Effector memory CD8-positive, alpha-beta T cell (primary cell): Measurements from ENCODE around the gene ITCH.
A peak's percentile ranks its signal among the peaks of the same experiment; 100 is the strongest.
"Not testable (repeated sequence)": the region's sequence is repeated elsewhere in the genome, so short reads cannot be mapped to it uniquely, and the experiment has no call there.

Experiments used
- ATAC-seq: fragments of 150-1000 bp; cut with Tn5 transposase; replicated peaks from 2 replicates; pipeline ENCODE4 v1.10.0; 2021; ENCODE audit warnings: mild to moderate bottlenecking, moderate library complexity
- DNase-seq, 3 experiments: peaks; one replicate each; pipeline ENCODE4 v3.0.0; 2021
- H3K27ac Mint-ChIP-seq, 2 donors: one replicate each; pipeline ENCODE4 v1.8.0; 2022; ENCODE audit warnings: mild to moderate bottlenecking in 2 of 2, mixed read lengths in 2 of 2, moderate library complexity in 2 of 2
- H3K27me3 Mint-ChIP-seq, 2 donors: one replicate each; pipeline ENCODE4 v1.8.0; 2022; ENCODE audit warnings: mixed read lengths in 2 of 2
- H3K36me3 Mint-ChIP-seq: one replicate; pipeline ENCODE4 v1.8.0; 2022; ENCODE audit warnings: mild to moderate bottlenecking, moderate library complexity, mixed read lengths; ENCODE audit not compliant: insufficient read depth
- H3K4me1 Mint-ChIP-seq, 2 donors: one replicate each; pipeline ENCODE4 v1.8.0; 2022; ENCODE audit warnings: low read depth in 2 of 2, mixed read lengths in 2 of 2
- H3K4me3 Mint-ChIP-seq, 2 donors: one replicate each; pipeline ENCODE4 v1.8.0; 2022; ENCODE audit warnings: mild to moderate bottlenecking in 2 of 2, mixed read lengths in 2 of 2, moderate library complexity in 2 of 2
- H3K9me3 Mint-ChIP-seq, 2 donors: one replicate each; pipeline ENCODE4 v1.8.0; 2022; ENCODE audit warnings: mixed read lengths in 2 of 2

The ITCH gene

DNA sequence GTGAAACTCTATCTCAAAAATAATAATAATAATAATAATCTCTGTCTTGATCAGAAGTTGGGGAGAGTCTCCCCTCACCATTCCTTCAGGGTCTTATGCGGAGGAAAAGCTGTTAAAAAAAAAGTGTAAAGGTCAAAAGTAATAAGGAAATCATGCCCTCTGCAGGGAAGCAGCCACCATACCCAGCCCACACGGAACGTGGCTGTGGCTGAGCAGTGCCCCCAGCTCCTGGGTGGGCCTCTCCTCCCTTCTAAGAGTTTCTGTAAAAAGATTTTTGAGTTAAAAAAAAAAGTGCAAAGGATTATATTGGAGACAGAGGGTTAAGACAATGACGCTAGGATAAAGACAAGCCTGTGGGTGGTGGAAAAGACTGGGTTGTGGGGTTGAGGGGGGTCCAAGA, 29.3 kb upstream of the ITCH start:
- Mint-ChIP-seq H3K9me3 (no peaks in the 10 kb centered on the region), H3K27me3 (no peaks in the 10 kb centered on the region), H3K36me3 (peaks cover 3% of the 10 kb centered on the region), H3K27ac (peak overlapping the region in 1 of 2 donors; percentile 92), H3K4me1 (peaks cover 20 to 36% of the 10 kb centered on the region in 2 donors), H3K4me3 (no peak overlapping the region)
- DNase-seq (no peak), ATAC-seq (no peak)

DNA sequence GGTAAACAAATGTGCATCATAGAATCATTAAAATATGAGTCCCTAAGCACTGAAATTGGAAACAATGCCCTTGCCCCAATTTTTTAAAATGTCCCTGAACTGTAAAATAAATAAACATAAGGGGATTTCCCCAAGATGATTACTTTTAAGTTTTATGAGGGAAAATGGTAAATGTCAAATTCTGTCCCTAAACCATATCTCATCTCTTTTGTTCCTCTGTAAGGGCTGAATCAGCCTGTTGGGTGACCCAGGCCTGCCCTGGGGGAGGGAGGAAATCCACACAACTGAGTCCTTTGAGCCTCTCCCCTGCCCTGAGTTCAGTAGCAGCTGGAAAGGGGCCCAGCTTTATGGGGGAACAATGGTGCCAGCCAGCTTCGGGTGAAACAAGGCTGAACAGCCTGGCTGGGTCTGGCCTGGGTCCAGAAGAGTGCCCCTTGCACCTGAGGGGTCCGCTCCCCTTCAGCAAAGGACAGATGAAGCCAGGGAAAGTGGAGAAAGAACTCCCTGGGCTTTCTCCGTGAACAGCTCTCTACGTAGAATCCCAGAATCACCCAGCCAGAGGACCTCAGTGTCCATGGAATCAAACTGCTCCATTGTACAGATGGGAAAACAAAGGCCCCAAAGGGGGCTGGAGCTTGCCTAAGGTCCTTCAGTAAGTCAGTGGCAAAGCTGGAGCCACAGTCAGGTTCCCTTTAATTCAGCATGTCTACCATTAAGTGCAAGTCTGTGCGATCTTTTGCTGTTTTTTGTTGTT, 28.2 kb upstream of the ITCH start:
- Mint-ChIP-seq H3K9me3 (no peaks in the 10 kb centered on the region), H3K36me3 (peaks cover 3% of the 10 kb centered on the region), H3K4me3 (no peak overlapping the region), H3K27ac (peak overlapping the region; percentile 70 to 92), H3K4me1 (peaks cover 21 to 37% of the 10 kb centered on the region in 2 donors), H3K27me3 (no peaks in the 10 kb centered on the region)
- no peak for ATAC-seq
- DNase-seq = no peak

DNA sequence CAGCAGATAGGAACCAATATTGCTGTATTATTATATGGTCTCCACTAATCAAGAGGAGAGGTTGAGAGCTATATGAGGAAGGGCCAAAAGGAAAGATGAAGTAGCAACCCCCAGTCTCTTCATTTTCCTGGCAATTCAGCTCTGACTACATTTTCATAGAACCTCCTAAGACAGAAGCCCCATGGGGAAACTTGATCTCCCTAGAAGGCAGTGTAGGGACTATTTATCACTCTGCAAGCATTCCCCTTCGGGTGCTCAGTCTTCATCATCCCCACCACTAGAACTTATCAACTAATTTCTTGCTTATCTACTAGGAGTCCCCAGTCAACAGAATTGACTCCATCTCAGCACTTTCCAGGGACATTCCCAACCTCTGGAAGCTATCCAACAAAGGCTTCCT, 25.5 kb upstream of the ITCH start:
- peak overlapping the region; percentile 84 to 92 for H3K27ac Mint-ChIP-seq
- H3K4me1 Mint-ChIP-seq = peaks cover 24 to 41% of the 10 kb centered on the region in 2 donors

DNA sequence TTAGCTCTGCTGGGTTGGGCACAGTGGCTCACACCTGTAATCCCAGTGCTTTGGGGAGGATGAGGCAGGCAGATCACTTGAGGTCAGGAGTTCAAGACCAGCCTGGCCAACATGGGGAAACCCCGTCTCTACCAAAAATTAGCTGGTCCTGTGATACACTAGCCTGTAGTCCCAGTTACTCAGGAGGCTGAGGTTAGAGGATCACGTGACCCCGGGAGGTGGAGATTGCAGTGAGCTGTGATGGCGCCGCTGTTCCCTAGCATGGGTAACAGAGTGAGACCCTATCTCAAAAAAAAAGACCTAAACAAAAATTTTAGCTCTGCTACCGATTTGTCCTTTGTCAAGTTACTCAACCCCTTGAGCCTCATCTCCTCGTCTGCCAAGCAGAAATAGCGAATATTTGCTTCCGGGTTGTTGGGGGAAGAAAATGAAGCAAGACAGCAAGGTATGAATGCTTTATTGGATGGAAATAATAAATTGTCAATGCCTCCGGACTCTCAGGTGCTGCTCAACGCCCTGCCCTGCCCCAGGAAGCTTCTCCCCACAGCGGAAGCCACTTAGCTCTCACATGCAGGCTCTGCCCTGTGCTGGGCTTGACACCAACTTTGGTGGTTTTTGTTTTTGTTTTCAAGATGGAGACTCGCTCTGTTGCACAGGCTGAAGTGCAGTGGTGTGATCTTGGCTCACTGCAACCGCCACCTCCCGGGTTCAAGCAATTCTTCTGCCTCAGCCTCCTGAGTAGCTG, 24.9 kb upstream of the ITCH start:
- H3K36me3 Mint-ChIP-seq = peaks cover 3% of the 10 kb centered on the region
- H3K27ac Mint-ChIP-seq = peak overlapping the region; percentile 84 to 92
- H3K4me1 Mint-ChIP-seq = peaks cover 24 to 41% of the 10 kb centered on the region in 2 donors
- no peaks in the 10 kb centered on the region for H3K27me3 Mint-ChIP-seq
- peak; percentile 87 for ATAC-seq
- peak overlapping the region; percentile 66 to 83 for H3K4me3 Mint-ChIP-seq
- H3K9me3 Mint-ChIP-seq = no peaks in the 10 kb centered on the region
- DNase-seq = peak; percentile 42 to 49 (median 47)

More for the DNA sequence above, 25.5 kb upstream of the ITCH start:
- peaks cover 3% of the 10 kb centered on the region for H3K36me3 Mint-ChIP-seq
- DNase-seq (no peak), ATAC-seq (no peak)
- H3K9me3 Mint-ChIP-seq = no peaks in the 10 kb centered on the region
- no peaks in the 10 kb centered on the region for H3K27me3 Mint-ChIP-seq
- peak overlapping the region; percentile 66 to 83 for H3K4me3 Mint-ChIP-seq

DNA sequence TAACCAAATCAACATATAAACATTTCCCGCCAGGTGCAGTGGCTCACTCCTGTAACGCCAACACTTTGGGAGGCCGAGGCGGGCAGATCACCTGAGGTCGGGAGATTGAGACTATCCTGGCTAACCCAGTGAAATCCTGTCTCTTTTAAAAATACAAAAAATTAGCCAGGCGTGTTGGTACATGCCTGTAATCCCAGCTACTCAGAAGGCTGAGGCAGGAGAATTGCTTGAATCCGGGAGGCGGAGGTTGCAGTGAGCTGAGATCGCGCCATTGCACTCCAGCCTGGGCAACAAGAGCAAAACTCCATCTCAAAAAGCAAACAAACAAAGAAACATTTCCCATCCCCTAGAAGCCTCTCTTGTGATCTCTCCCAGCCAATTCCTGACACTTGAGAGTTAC, 22.3 kb upstream of the ITCH start:
- H3K9me3 Mint-ChIP-seq, H3K27me3 Mint-ChIP-seq, H3K4me3 Mint-ChIP-seq, ATAC-seq, H3K36me3 Mint-ChIP-seq, DNase-seq: not testable (repeated sequence)
- Mint-ChIP-seq H3K4me1 (peaks cover 18 to 29% of the 10 kb centered on the region in 2 donors), H3K27ac (peak overlapping the region in 1 of 2 donors; percentile 92)

DNA sequence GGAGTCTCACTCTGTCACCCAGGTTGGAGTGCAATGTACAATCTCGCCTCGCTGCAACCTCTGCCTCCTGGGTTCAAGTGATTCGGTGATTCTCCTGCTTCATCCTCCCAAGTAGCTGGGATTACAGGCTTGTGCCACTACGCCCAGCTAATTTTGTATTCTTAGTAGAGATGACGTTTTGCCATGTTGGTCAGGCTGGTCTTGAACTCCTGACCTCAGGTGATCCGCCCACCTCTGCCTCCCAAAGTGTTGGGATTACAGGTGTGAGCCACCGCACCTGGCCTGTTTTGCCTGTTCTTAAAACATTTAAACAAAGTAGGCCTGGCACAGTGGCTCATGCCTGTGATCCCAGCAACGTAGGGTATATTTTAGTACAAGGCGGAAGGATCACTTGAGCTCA, 21.9 kb upstream of the ITCH start:
- not testable (repeated sequence) for H3K36me3 Mint-ChIP-seq, ATAC-seq, H3K9me3 Mint-ChIP-seq, H3K27me3 Mint-ChIP-seq, H3K27ac Mint-ChIP-seq, DNase-seq, H3K4me3 Mint-ChIP-seq
- peaks cover 15 to 25% of the 10 kb centered on the region in 2 donors for H3K4me1 Mint-ChIP-seq

DNA sequence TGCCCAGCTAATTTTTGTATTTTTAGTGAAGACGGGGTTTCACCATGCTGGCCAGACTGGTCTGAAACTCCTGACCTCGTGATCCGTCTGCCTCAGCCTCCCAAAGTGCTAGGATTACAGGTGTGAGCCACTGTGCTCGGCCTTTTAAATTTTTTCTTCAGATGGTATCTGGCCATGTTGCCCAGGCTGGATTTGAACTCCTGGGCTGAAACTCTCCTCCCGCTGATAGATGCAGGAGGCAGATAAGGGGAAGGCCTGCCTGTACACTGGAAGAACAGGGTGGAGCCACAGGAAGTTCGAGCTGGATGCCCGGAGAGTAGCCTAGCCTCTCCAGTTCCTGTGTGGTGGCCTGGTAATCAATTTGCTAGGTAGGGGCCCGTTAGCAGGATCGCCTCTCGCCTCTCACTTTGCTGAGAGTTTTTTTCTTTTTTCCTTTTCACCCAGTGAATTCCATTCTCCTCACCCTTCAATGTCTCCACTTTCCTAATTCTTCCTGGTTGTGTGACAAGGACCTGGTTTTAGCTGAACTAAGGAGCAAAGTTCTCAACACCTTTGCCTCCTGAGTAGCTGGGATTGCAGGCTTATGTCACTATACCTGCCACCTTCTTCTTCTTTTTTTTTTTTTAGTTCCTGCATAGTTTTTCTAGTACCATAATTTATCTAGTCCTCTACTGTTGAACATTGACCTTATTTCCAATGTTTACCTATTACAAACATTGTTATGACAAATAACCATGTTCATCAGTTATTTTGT, 19.4 kb upstream of the ITCH start:
- DNase-seq = no peak
- Mint-ChIP-seq H3K36me3 (no peaks in the 10 kb centered on the region), H3K27ac (no peak overlapping the region), H3K27me3 (no peaks in the 10 kb centered on the region), H3K9me3 (no peaks in the 10 kb centered on the region), H3K4me1 (peaks cover 3 to 6% of the 10 kb centered on the region in 2 donors), H3K4me3 (no peak overlapping the region)
- no peak for ATAC-seq

DNA sequence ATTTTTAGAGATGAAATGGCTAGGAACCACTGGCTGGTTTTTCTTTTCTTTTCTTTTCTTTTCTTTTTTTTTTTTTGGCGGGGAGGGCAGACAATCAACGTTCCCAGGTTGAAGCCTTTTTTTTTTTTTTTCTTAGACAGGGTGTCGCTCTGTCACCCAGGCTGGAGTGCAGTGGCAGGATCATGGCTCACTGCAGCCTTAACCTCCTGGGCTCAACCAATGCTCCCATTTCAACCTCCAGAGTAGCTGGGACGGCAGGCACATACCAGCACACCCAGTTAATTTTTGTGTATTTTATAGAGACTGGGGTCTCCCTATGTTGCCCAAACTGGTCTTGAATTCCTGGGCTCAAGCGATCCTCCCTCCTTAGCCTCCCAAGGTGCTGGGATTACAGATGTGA, 18.8 kb upstream of the ITCH start:
- ATAC-seq (no peak), DNase-seq (no peak)
- no peak overlapping the region for H3K27ac Mint-ChIP-seq
- peaks cover 3 to 6% of the 10 kb centered on the region in 2 donors for H3K4me1 Mint-ChIP-seq
- H3K9me3 Mint-ChIP-seq = no peaks in the 10 kb centered on the region
- no peaks in the 10 kb centered on the region for H3K27me3 Mint-ChIP-seq
- H3K36me3 Mint-ChIP-seq = no peaks in the 10 kb centered on the region
- H3K4me3 Mint-ChIP-seq = no peak overlapping the region

DNA sequence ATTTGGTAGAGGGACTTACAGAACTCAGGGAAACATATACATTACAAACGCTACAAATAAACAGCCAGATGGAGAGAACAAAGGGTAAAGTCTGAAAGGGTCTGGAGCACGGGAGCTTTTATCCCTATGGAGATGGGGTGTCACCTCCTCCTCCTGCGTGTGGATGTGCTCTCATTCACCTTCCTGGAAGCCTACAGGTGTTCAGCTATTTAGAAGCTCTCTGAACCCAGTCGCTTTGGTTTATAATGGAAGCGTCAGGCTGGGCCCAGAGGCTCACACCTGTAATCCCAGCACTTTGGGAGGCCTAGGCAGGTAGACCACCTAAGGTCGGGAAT, 17.7 kb upstream of the ITCH start:
- ATAC-seq (no peak), DNase-seq (no peak)
- no peaks in the 10 kb centered on the region for H3K36me3 Mint-ChIP-seq
- no peak overlapping the region for H3K27ac Mint-ChIP-seq
- H3K4me3 Mint-ChIP-seq = no peak overlapping the region
- no peaks in the 10 kb centered on the region for H3K27me3 Mint-ChIP-seq
- H3K4me1 Mint-ChIP-seq = peaks cover 2 to 4% of the 10 kb centered on the region in 2 donors
- H3K9me3 Mint-ChIP-seq = no peaks in the 10 kb centered on the region

DNA sequence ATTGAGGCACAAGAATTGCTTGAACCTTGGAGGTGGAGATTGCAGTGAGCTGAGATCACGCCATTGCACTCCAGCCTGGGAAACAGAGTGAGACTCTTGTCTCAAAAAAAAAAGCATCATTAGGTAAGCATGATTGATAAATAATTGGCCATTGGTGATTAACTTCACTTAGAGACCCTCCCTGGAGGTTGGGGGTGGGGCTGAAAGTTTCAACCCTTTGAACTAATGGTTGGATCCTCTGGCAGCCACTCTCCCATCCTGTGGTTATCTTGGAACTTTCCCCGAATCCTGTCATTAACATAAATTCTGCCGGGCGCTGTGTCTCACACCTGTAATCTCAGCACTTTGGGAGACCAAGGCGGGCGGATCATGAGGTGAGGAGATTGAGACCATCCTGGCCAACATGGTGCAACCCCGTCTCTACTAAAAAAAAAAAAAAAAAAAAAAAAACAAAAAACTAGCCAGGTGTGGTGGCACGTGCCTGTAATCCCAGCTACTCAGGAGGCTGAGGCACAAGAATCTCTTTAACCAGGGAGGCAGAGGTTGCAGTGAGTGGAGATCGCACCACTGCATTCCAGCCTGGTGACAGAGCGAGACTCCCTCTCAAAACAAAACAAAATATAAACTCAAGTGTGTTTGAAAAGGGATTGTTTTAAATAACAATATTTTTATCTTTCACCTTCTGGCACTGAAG, 17.1 kb upstream of the ITCH start:
- not testable (repeated sequence) for H3K4me3 Mint-ChIP-seq, H3K27ac Mint-ChIP-seq, H3K4me1 Mint-ChIP-seq, H3K9me3 Mint-ChIP-seq, DNase-seq, H3K36me3 Mint-ChIP-seq, H3K27me3 Mint-ChIP-seq, ATAC-seq

DNA sequence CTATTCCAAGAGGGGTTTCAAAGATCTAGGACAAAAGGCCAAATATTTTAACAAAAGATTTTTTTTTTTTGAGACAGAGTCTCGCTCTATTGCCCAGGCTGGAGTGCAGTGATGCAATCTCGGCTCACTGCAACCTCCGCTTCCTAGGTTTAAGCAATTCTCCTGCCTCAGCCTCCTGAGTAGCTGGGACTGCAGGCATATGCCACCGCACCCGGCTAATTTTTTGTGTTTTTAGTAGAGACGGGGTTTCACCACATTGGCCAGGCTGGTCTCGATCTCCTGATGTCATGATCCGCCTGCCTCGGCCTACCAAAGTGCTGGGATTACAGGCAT, 16.6 kb upstream of the ITCH start:
- DNase-seq, ATAC-seq, H3K4me3 Mint-ChIP-seq, H3K36me3 Mint-ChIP-seq, H3K27ac Mint-ChIP-seq, H3K9me3 Mint-ChIP-seq, H3K27me3 Mint-ChIP-seq, H3K4me1 Mint-ChIP-seq: not testable (repeated sequence)

DNA sequence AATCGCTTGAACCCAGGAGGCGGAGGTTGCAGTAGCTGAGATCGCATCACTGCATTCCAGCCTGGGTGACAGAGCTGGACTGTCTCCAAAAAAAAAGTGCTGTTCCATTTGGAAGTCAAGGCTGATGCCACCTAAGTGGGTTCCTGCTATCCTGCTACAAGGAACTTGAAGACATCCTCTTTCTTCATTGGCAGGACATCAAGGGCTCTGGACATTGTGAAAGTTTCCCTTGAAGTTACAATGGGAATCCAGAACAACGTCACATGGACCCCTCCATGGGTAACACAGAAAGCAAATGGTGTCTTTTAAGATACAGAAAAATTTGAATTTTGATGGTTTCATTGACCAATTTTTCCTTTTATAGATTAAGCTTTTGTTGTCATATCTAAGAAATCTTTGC, 15.5 kb upstream of the ITCH start:
- Mint-ChIP-seq H3K27me3 (no peaks in the 10 kb centered on the region), H3K4me3 (no peak overlapping the region), H3K27ac (no peak overlapping the region), H3K4me1 (peaks cover 2 to 4% of the 10 kb centered on the region in 2 donors), H3K9me3 (no peaks in the 10 kb centered on the region), H3K36me3 (no peaks in the 10 kb centered on the region)
- ATAC-seq = no peak
- no peak for DNase-seq

DNA sequence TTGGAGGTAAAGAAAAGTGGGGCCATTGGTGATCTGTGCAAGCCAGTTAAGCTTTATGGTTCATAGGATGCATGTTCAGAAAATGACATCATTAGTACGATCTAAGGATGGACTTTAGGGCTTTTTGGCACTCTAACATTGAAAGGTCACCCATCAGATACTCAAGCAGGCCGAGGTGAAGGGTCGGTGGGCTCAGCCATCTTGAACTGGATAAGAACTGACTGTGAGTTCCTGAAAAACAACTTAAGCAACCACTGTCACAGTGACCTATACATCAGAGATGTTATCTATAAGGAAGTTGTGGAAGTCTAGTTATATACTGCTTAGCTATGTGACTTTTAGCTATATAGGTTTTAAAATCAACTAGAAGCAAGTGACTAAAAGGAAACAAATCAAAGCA, 13.0 kb upstream of the ITCH start:
- H3K36me3 Mint-ChIP-seq = no peaks in the 10 kb centered on the region
- no peaks in the 10 kb centered on the region for H3K9me3 Mint-ChIP-seq
- H3K27me3 Mint-ChIP-seq = no peaks in the 10 kb centered on the region
- peaks cover 2 to 4% of the 10 kb centered on the region in 2 donors for H3K4me1 Mint-ChIP-seq
- DNase-seq = no peak
- H3K4me3 Mint-ChIP-seq = no peak overlapping the region
- ATAC-seq = peak; percentile 82
- no peak overlapping the region for H3K27ac Mint-ChIP-seq
